Pons (tissue), 1 donor: ENCODE data around the gene GRIK4.
A peak's percentile ranks its signal among the peaks of the same experiment; 100 is the strongest.
"Not testable (repeated sequence)": the region's sequence is repeated elsewhere in the genome, so short reads cannot be mapped to it uniquely, and the experiment has no call there.

Experiments used
- DNase-seq: peaks from one replicate; pipeline ENCODE4 v3.0.0-alpha.2; 2016; ENCODE audit warnings: low spot score

The GRIK4 gene

GRCh38 chr11:120511116-120511819 is at the start of gene GRIK4:
TSS of gene GRIK4 (plus strand) at chr11:120511748. CDS start at chr11:120660319, 148,571 bp downstream.
- DNase-seq = peak; percentile 67

- no peak for DNase-seq
These were observed 48.7 kb upstream of the GRIK4 start for GRCh38 chr11:120462825-120463224.

GRCh38 chr11:120465921-120466534 is 45.5 kb upstream of the GRIK4 start:
- no peak for DNase-seq

- no peak for DNase-seq
These were observed 43.9 kb upstream of the GRIK4 start for GRCh38 chr11:120467627-120468026.

- no peak for DNase-seq
These were observed 40.4 kb upstream of the GRIK4 start for GRCh38 chr11:120471131-120471530.

- no peak for DNase-seq
These were observed 39.6 kb upstream of the GRIK4 start for GRCh38 chr11:120471994-120472393.

- no peak for DNase-seq
These were observed 38.0 kb upstream of the GRIK4 start for GRCh38 chr11:120473503-120473902.

- no peak for DNase-seq
These were observed 29.4 kb upstream of the GRIK4 start for GRCh38 chr11:120482149-120482548.

- no peak for DNase-seq
These were observed 26.8 kb upstream of the GRIK4 start for GRCh38 chr11:120484722-120485121.

- no peak for DNase-seq
These were observed 25.4 kb upstream of the GRIK4 start for GRCh38 chr11:120486138-120486537.

- no peak for DNase-seq
These were observed 21.7 kb upstream of the GRIK4 start for GRCh38 chr11:120489799-120490198.

- DNase-seq = no peak
These were observed 19.1 kb upstream of the GRIK4 start for GRCh38 chr11:120492486-120492885.

- no peak for DNase-seq
These were observed 17.0 kb upstream of the GRIK4 start for GRCh38 chr11:120494595-120494994.

GRCh38 chr11:120499088-120499487 is 12.5 kb upstream of the GRIK4 start:
- DNase-seq = no peak

- no peak for DNase-seq
These were observed 11.7 kb upstream of the GRIK4 start for GRCh38 chr11:120499859-120500258.

GRCh38 chr11:120500414-120501071 is 11.0 kb upstream of the GRIK4 start:
- DNase-seq = no peak

- no peak for DNase-seq
These were observed 10.1 kb upstream of the GRIK4 start for GRCh38 chr11:120501440-120501839.

- DNase-seq = no peak
These were observed 9.4 kb upstream of the GRIK4 start for GRCh38 chr11:120501976-120502755.

- not testable (repeated sequence) for DNase-seq
These were observed 8.0 kb upstream of the GRIK4 start for GRCh38 chr11:120503529-120503928.

GRCh38 chr11:120505801-120506425 is 5.6 kb upstream of the GRIK4 start:
- no peak for DNase-seq

GRCh38 chr11:120509346-120510053 is 2.0 kb upstream of the GRIK4 start:
- no peak for DNase-seq
